ENCODE measurements around the gene ANO2.

Gene ANO2

DNA sequence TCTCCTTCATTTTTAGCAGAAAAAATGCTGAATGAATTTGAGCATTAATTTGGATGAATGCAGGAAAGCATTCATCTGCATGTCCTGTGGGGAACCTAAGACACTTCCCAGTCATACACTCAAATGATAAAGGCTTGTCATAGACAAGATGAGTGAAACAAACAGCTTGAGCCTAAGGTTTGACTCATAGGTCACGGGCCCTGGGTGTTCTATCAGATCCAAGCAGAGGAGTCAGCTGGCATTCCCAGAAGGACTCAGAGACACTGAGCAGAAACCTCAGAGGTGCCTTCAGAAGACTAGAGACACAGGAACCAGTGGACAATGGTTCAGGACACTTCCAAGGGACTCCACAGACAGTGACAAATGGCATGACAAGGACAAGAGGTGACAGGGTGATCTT lies 329.3 kb downstream of the ANO2 start:
- DNase-seq = no peak

DNA sequence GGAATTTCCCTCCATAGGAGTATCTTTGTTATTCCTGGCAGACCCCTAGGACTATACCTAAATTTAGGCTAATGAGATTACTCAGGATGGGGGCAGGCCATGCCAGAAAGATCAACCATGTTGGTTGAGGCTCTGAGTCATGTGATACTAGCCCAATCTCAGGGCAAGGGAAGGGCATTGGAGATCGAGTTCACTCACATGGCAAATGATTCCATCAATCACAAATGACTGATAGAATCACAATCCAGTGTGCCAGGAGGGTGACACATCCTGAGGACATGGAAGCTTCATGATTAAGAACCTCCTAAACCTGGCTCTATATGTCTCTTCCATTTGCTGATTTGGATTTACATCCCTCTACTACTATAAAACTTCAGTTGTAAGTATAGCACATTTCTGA lies 330.8 kb downstream of the ANO2 start:
- DNase-seq = no peak

DNA sequence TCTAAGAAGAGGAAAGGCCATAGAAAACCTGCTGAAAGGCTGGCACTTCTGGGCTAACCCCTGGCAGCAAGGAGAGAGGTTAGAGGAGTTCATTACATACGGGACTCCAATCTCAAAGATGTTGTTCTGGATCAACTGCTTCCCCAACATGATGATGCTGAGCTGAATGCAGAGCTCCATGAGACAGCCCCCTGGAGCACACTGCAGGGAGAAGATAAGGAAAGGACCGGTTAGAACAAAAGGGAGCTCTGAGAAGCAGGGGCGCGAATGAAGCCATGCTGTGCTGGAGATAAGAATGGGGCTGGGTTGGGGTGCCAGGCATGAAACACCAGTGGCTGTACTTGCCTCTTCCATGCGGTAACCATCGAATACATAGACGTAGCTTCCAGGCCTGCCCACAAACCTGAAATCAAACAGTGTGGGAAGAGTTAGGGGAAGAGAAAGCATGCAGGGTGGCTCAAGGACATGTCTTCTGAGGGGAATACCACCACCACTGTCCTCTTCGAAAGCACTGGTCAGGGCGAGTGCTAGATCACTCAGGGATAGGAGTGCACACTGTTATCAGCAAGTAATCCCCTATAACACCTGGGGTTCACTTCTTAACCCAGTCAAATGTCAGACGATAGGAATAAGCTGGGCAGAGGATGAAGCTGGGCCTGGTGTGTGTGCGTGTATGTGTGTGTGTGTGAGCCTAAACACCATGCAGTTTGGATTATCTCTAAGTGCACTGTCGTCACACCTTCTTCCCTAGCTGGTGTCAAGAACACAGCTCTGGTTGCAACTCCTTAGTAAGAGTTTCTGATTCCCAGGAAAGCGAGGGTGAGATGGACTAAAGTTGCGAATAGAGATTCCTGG lies 332.3 kb downstream of the ANO2 start:
- DNase-seq = no peak

DNA sequence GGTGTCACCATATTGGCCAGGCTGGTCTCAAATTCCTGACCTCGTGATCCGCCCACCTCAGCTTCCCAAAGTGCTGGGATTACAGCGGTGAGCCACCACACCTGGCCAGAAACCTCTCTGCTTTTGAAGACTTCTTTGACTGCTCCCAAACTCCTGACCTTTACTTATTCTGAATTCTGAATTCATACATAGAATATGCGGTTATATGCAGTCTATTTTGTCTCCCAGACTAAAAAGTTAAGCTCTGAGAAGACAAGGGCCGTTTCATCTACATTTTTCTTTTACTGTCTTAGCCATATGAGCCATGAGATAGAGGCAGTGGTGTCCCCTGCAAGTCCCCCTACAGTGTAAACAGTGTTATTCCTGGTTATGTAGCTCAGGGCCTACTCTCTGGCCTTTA lies 333.9 kb downstream of the ANO2 start:
- DNase-seq = no peak

DNA sequence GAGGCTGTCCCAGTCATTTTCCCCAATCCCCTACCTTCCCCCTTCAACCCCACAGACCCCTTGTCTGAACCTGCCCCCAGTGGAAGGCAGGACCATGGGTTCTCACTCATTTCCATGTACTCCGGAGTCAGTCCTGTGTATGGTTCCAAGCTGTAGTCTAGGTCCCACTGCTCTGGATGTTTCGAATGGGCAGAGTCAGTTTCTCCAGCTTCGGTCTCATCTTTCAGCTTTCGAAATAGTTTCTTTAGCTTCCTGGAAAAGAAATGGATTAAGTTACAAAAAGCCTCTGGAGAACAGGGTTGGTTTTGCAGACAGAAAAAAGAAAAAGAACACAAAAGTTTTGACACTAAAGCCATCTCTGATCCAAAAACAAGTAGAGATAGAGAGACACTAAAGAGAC lies 345.7 kb downstream of the ANO2 start:
- no peak for DNase-seq

DNA sequence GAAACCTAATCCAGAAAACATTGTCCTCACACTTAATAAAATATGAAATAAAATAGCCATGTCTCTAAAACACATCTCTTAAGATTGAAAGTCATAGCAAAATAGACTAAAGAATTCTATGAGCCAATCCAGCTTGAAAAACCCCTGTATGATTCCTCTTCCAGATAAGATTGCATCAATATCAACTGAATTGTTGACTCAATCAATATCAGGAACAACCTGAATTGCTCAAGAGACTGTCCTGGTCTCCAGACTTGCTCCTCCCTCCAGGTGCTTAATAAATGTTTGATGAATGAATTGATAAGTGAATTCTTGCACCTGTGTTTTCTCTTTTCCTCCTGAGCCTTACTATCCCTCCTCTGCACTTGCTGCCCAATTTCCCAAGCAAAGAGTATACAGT lies 351.1 kb downstream of the ANO2 start:
- no peak for DNase-seq

DNA sequence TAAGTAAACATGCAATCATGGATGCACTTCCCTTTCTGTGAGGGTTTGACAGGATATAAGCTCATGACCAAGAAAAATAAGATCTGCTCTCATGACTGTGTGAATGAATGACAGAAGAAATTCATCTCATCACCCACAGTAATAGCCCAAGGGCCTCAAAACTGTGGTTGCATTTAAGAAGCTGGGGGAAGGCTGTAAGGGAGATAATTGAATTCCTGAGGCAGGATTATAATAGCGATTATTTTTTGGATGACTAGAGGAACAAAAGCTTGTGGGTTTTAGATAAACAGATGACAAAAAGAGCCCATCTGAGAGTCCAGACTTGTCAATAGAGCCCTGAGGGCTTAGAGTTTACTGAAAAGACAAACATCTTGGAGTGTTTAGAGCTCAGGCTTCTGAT lies 352.0 kb downstream of the ANO2 start:
- DNase-seq = no peak

DNA sequence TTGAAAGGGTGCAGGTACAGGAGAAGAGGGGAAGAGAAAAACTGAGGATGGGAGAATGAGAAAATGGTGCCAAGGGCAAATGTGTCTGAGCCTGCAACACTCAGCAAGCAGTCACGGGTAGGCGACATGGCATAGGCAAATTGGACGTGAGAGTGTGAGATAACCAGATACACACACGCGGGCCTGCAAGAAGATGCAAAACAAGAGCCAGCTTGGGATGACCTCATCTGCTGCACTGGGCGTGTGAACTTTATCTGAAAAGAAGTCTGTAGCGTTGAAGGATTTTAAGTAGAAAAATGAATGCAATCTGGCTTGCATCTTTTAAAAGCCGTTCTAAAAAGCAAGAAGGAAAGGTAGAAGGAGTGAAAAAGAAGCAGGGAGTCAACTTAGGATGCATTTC lies 352.7 kb downstream of the ANO2 start:
- no peak for DNase-seq

DNA sequence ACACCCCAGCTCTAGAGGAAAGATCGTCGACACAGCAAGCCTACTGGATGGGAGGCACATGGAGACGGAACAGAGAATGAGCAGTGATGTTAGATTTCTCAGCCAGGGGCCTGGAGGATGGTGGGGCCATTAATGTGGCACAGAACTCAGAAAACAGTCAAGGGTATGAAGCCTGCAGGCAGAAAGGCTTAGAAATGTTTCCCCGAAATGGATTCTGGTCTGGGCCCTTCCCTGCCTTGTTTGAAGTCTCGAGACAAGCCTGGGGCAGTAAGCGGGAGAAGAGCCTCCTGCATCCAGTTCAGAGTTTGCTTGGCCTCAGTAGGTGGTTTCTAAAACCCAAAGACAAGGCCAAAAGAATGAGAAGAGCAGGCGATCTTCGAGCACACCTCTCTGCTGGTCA lies 354.7 kb downstream of the ANO2 start:
- DNase-seq = no peak

DNA sequence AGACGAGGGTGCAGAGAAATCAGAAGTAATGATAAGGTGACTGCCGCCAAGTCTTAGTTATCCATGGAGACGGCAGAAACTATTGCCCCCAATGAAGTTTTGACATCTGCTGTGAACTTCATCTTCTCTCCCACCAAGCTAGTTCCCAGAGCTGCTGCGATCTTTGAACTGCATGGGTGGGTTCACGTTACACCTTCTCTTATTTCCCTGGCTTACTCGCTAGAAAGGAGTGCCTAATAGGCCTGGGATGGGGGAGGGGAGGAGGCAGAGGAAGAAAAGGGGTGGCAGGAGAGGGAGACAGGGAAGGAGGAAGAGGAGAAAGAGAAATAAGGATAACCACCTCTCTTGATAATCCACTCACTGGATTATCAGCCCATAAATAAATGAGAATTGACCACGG lies 356.0 kb downstream of the ANO2 start:
- no peak for DNase-seq

DNA sequence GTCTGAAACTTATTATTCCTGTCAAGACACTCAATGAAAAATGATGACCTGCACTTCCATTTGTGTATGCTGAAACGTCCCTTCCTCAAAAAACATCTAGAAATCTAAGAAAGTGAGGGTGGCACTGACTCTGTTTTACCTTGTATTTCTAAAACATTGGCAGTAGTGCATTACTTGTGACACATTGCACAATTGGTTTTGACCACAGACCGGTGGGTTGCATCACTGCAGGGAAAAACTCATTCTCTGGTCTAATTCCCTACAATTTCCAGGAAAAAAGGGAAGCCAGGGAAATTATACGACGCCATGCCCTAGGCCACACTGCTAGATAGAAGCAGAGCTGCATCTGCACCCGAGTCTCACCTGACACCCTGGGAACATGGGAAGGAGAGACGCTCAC lies 356.5 kb downstream of the ANO2 start:
- no peak for DNase-seq

DNA sequence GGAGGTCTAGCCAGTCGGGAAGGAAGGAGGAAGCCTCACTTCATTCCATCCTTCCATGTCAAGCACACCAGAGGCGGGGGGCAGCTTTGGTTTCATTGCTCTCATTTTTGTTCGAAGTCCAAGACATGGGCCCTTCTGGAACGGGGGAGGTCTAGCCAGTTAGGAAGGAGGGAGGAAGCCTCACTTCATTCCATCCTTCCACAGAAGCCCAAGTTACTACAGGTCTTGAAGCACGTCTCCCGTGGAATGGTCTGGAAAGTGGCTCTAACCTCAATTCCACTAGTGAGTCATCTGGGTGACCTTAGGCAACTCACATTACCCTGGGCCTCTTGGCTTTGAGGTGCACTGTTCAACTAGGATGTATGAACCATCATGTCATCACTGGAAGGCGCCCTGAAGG lies 356.9 kb downstream of the ANO2 start:
- no peak for DNase-seq

DNA sequence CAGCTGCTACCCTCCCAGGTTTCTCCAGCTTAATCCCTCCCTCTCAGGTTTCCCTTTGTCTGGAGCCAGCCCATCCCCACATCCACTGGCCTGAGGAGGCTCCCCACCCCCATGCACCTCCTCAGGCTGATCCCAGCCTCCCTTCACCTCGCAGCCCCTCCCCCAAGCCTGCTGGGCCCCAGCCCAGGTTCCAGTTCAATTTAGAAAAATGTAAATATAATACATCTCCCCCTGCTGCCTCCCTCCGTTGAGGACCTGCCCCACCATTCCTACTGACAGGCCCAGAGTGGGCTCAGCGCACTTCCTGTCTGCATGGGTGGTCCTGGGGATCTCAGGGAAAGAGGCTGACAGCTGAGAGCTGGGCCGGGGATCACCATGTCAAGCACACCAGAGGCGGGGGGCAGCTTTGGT lies 357.3 kb downstream of the ANO2 start:
- no peak for DNase-seq

DNA sequence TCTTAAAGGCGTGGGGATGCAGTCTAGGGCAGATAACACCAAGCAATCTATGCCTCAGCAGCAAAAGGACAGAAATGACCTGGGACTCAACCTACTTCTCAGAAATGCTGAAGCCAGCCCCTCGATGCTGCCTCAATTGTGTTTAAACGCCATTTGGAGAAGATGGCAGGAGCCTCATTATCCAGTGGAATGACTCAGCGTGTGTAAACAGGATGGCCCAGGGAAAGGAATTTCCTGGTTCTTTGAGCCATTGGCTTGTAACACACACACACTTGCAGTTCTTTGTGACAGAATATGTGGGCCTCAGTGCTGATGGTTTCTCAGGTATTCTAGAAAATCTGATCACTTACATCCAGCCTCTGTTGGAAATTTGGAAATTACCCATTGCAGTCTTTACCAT lies 358.9 kb downstream of the ANO2 start:
- no peak for DNase-seq

DNA sequence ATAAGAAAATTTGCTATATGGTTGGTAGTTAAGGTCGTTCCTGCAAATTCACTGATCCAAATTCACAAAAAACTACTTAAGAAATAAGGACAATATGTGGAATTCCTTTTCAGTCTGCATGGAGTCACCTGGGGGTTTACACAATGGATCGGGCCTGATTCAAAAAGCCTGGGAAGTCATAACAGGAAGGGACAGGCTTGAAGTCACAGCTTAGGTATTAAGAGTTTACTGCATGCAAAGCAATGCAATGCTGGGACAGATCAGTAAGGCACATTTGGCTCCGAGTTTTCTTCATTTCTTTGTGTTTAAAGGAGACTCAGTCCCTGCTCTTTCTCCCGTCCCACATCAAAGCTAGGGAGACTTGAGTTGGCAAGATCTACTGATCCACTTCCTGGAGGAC lies 359.9 kb downstream of the ANO2 start:
- DNase-seq = no peak

DNA sequence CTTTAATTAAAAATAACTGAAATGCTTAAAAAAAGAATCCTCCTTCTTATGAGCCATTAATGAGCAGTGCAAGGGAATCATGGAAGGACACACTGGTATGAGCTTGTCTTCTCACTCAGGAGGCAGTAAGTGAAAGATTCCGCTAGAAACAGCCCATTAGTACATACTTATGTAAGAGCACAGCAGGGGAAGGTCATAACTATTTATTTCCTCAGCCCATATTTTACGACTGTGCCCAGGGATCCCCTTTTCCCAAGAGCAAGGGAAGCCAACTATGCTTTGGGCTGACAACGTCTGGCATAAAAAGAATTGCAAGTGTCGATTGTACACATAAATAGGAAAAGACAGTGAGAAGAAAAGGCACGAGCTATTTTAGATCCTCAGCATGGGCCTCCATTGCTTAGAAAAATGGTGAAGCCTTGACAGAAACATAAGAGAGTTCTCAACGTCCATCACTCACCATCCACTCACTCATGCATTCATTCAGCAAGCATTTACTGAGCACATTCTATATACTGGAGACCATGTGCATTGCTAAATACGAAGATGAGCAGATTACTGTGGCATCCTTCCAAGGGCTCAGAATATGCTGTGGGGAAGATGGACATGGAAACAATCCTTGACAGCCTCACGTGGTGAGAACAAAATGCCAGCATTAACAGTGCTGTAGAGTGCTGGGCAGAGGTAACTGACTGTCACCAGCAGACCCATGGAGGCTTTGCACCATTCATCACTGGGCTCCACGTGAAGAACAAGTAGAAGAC lies 360.5 kb downstream of the ANO2 start:
- no peak for DNase-seq

DNA sequence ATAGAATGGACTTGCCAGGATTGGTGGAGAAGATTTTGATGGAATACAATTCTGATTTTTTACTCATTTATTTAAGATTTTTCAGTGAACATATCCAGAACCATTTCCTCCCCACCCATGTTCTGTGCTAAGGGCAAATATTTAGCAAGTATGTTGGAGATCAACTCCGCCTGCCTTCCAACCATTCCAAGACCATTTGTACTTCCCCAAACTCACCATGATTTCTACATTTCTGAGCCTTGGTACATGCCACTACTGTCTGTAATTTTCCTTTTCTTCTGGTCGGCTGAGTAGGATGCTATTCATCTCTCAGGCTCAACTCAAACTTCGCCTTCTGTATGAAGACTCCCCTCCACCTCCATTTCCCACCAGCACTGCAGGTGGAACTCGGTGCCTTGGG lies 362.5 kb downstream of the ANO2 start:
- no peak for DNase-seq

DNA sequence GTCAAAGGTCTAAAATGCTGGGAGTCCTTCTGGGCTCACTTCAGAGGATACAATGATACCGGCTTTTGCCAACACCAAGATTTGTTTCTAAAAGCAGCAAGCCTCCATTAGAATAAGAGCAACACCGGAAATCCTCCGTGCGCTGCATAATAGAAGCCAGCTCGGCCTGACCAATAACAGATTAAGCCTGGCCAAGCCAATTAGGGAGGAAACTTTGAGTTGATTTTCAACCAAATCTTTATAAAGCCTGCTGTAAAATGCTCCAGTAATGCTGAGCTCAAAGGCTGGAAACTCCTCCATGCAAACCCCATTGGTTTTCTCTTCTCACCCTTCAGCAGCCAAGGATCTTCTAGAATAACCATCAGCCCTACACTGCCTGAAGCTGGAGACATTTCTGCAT lies 363.0 kb downstream of the ANO2 start:
- no peak for DNase-seq

DNA sequence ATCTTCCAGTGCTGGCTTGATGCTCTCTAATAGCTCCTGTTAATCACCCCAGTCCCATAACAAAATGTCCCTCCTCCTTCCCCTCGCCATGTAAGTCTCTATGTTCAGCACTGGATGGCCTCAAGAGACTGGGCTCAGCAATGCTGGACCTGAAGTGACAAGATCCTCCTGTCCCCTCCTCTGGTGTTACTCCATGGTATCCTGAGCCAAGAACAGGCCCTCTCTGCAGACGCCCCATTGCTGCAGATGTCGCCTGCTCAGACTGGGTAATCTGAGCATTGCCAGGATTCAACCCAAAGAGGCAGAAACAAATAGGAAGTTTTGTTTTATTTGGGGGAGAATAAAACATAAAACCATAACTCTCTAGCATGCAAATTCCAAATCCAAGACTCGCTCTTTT lies 363.4 kb downstream of the ANO2 start:
- DNase-seq = no peak

DNA sequence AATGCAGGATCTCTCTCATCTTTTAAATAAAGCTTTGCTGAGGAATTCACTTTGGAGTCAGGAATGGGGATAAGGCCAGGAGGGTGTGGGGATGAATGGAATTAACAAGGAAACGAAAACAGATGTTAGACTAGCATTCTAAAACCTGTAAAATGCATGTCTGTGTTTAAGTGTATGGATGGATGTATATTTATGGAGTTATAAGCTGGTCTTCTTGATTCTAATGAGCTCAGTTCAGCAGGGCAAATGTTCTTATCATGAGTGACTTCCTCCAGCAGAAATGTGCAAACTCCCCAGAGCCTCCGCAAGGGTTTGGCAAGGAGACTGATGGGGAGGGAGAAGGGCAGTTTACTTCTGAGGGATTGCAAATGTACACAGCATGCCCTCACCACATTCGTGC lies 364.0 kb downstream of the ANO2 start:
- DNase-seq = no peak

DNA sequence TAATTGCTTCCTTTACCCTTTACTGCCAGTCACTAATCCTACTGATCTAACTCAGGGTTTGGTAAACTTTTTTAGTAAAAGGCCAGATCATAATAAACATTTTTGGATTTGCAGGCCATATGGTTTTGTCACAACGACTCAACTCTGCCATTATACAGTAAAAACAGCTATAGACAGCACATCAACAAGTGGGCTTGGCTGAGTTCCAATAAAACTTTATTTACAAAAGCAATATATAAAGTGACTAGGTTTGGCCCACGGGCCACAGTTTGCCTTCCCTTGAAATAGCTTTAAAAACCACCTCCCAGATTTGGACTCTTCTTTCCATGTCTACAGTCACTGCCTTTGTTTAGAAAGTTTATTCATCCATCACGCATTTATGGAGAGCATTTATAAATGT lies 366.3 kb downstream of the ANO2 start:
- DNase-seq = no peak

DNA sequence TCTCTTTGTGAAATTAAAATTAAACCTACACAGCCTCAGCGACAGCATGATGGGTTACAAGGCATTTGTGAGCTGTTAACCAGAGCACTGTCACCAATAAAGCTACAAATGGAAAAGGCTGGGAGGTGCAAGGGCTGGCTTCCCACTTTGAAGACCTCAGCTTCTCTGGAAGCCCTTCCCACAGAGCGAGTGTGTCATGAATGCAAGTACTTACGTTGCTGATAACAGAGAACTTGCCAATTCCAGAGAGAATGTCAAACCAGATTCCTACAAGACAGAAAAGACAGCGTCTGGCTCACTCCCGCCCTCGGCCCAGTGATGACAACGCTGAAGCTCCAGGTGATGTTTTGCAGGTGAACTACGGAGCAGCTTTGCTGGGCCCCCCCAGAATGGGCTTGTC lies 367.3 kb downstream of the ANO2 start:
- no peak for DNase-seq

DNA sequence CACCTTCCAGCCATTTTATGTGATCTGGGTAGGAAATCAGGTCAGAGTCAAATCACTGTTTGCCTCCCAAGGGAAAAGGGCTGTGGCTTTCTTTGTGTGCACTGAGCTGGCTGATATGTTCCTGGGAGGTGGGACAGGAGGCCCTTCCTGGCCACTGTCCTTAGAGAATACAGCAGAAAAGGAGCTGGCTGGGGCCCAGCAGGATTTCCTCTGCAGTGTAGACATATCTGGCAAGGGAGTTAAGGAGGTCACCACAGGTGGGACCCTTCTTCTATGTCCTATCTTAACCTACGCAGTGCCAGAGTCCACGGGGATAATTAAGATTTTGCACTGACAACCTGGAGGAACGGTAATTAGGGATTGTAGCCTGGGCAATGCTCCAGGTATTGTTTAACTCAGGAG lies 367.8 kb downstream of the ANO2 start:
- DNase-seq = no peak

DNA sequence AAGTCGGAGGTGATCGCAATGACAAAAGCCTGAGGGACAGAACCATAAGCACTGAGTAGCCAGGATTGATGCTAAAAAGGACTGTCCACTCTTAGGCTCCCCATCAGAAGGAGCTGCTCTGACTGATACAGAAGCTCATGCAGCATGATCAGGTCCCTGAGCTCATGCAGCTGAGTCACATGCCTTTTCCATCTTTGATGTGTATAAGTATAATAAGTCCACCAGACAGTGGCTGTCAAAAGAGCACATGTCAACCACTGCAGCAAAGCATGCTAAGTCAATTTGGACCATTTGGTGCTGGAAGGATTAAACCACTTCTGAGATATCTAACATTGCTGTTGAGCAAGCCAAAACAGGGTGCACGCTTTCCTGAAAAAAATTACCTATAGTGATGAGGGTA lies 369.1 kb downstream of the ANO2 start:
- DNase-seq = no peak

DNA sequence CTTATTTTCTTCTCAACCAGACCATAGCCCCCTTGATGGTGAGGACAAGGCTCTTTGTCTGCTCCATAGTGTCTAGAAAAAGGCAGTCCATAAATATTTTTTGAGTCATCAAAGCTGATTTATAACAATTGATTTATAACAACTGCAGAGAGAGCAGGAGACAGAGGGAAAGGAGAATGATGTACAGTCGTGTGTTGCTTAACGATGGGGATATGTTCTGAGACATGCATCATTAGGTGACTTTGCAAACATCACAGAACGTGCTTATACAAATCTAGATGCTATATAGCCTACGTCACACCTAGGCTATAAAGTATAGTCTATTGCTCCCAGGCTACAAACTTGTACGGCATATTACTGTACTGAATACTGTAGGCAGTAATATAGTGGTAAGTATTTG lies 369.8 kb downstream of the ANO2 start:
- no peak for DNase-seq
